Measurements from ENCODE around the gene IRX1.

The IRX1 gene

DNA sequence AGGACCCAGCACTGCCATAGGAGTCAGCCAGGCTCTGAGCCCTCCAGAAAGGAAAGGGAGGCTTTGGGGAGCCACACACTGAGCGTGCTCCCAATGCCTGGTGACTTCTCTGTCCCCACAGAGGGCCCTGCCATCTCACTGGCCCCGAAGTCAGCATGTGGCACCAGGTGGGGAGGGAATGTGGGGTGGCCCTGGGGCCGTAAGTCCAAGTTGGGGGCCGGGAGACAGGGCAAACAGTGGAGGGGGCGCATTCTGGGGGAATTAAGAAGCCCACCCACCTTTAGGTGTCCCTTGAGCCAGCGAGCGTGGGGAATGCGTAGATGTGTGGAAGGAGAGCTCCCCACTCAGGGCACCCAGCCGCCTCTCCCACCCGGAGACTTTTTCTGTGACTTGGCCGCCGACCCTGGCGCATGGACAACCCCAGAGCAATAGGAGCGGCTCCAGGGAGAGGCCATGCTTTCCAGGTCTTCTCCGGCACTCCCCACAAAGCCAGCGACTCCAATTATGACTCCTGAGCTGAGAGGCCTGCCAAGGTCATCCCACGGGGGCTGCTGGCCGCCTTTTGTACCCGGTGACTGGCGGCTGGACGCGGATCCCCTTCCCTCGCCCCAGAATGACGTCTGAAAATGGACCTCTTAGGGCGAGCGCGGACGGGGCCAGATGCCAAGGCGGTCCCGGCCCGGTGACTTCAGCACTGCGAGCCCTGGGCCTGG lies 9.8 kb downstream of the IRX1 start:
- no peaks in the 10 kb centered on the region for H3K9me2 ChIP-seq (replicated peaks; ENCODE audit: insufficient read depth, low read length)
- H3K4me2 ChIP-seq (ENCODE audit: low read depth, low read length, poor library complexity, severe bottlenecking): no peak overlapping the region
- H3K79me2 ChIP-seq (ENCODE audit: insufficient read depth, low read length): no peaks in the 10 kb centered on the region
- no peak overlapping the region for H3K4me3 ChIP-seq (ENCODE audit: insufficient read depth, low read length, poor library complexity, severe bottlenecking)
- no peaks in the 10 kb centered on the region for H3K36me3 ChIP-seq (ENCODE audit: low read length)
- H4K20me1 ChIP-seq (ENCODE audit: low read depth, low read length): no peaks in the 10 kb centered on the region
- TF ChIP-seq, protein P1, sequence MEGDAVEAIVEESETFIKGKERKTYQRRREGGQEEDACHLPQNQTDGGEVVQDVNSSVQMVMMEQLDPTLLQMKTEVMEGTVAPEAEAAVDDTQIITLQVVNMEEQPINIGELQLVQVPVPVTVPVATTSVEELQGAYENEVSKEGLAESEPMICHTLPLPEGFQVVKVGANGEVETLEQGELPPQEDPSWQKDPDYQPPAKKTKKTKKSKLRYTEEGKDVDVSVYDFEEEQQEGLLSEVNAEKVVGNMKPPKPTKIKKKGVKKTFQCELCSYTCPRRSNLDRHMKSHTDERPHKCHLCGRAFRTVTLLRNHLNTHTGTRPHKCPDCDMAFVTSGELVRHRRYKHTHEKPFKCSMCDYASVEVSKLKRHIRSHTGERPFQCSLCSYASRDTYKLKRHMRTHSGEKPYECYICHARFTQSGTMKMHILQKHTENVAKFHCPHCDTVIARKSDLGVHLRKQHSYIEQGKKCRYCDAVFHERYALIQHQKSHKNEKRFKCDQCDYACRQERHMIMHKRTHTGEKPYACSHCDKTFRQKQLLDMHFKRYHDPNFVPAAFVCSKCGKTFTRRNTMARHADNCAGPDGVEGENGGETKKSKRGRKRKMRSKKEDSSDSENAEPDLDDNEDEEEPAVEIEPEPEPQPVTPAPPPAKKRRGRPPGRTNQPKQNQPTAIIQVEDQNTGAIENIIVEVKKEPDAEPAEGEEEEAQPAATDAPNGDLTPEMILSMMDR (IDR thresholded peaks at IDR 0.05; ENCODE audit: insufficient read depth, low read length, poor library complexity, severe bottlenecking): no peak
- TF ChIP-seq EZH2phosphoT487 (conservative IDR thresholded peaks at IDR 0.05; ENCODE audit: low read length): no peak
- H3K27ac ChIP-seq (ENCODE audit: low read depth, low read length): no peak overlapping the region
- H3F3A ChIP-seq (ENCODE audit: insufficient read depth): no peaks in the 10 kb centered on the region
- no peak overlapping the region for H2AFZ ChIP-seq (ENCODE audit: low read depth, low read length, severe bottlenecking)
- H3K27me3 ChIP-seq (ENCODE audit: low read length): no peaks in the 10 kb centered on the region
- no peaks in the 10 kb centered on the region for H3K9me3 ChIP-seq (ENCODE audit: insufficient read depth, low read length)
- no peak overlapping the region for H3K9ac ChIP-seq (ENCODE audit: low read length)

DNA sequence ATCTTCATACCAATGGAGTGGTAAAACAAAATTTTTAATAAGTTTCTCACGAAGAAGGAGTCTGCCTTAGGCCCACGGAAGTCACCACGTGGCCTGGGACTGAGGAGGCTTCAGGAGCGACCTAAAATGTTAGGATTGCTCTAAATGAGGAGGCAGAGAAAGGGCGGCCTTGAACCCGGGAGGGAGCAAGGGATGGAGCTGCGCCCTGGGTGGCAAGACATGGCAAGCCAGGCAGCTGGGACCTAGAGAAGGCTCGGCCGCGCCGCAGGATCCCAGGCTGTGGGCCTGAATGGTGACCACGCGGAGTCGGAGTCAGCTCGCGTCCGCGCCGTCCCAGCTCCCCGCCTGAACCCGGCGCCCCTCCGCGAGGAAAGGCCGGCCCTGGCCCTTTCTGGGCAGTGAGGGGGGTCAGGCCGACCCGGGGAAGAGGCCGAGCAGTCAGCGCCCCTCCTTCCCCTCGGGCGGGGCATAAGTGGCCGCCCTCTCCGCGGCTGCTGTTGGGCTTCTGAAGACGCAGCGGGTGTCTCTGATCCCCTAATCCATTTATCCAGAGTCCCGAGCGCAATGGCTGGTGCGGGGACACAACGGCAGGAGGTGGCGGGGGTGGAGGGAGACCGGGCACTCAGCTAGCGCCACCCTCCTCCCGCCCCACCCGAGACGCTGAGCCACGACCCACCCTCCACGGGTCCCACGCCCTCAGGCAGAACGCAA lies 10.6 kb downstream of the IRX1 start:
- no peak overlapping the region for H3K4me3 ChIP-seq (ENCODE audit: insufficient read depth, low read length, poor library complexity, severe bottlenecking)
- H3K36me3 ChIP-seq (ENCODE audit: low read length): no peaks in the 10 kb centered on the region
- no peaks in the 10 kb centered on the region for H3K79me2 ChIP-seq (ENCODE audit: insufficient read depth, low read length)
- no peaks in the 10 kb centered on the region for H3K9me2 ChIP-seq (replicated peaks; ENCODE audit: insufficient read depth, low read length)
- TF ChIP-seq, protein P1 (IDR thresholded peaks at IDR 0.05; ENCODE audit: insufficient read depth, low read length, poor library complexity, severe bottlenecking): no peak
- TF ChIP-seq EZH2phosphoT487 (conservative IDR thresholded peaks at IDR 0.05; ENCODE audit: low read length): no peak
- no peaks in the 10 kb centered on the region for H3K9me3 ChIP-seq (ENCODE audit: insufficient read depth, low read length)
- H3K27ac ChIP-seq (ENCODE audit: low read depth, low read length): no peak overlapping the region
- no peaks in the 10 kb centered on the region for H3K27me3 ChIP-seq (ENCODE audit: low read length)
- H2AFZ ChIP-seq (ENCODE audit: low read depth, low read length, severe bottlenecking): no peak overlapping the region
- no peak overlapping the region for H3K9ac ChIP-seq (ENCODE audit: low read length)
- H3F3A ChIP-seq (ENCODE audit: insufficient read depth): no peaks in the 10 kb centered on the region
- no peak overlapping the region for H3K4me2 ChIP-seq (ENCODE audit: low read depth, low read length, poor library complexity, severe bottlenecking)
- no peaks in the 10 kb centered on the region for H4K20me1 ChIP-seq (ENCODE audit: low read depth, low read length)

DNA sequence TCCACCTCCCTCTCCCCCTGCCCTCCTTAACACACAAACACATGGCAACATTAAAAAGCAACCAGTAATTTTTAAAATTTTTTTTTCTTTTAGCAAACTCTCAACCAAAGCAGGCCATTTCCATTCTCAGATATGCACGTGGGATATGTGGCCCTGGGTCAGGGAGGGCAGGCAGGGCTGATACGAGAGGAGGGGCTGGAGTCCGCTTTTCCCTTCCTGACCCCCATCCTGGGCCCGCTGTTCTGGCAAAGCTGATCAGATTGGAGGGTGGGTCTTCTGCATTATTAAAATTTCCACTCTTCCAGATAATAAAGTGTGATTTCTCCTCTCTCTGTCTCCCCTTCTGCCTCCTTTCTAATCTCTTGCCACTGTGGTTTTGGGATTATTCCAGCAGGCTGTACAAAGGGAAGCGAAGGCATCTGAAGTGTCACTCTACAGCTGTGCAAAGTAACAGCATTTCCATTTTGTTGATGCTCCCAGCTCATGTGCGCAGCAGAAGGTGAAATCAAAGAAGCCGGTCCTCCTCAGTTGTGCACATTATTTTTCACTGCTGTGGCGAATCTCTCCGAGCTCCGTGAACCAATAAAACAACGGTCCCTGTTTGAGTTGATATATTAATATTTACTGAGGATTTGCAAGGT lies 12.0 kb downstream of the IRX1 start:
- H2AFZ ChIP-seq (ENCODE audit: low read depth, low read length, severe bottlenecking): no peak overlapping the region
- TF ChIP-seq EZH2phosphoT487 (conservative IDR thresholded peaks at IDR 0.05; ENCODE audit: low read length): no peak
- TF ChIP-seq, protein P1 (IDR thresholded peaks at IDR 0.05; ENCODE audit: insufficient read depth, low read length, poor library complexity, severe bottlenecking): no peak
- H3K4me3 ChIP-seq (ENCODE audit: insufficient read depth, low read length, poor library complexity, severe bottlenecking): no peak overlapping the region
- H3K36me3 ChIP-seq (ENCODE audit: low read length): no peaks in the 10 kb centered on the region
- no peaks in the 10 kb centered on the region for H3K27me3 ChIP-seq (ENCODE audit: low read length)
- no peak overlapping the region for H3K4me2 ChIP-seq (ENCODE audit: low read depth, low read length, poor library complexity, severe bottlenecking)
- no peaks in the 10 kb centered on the region for H3F3A ChIP-seq (ENCODE audit: insufficient read depth)
- no peaks in the 10 kb centered on the region for H3K9me2 ChIP-seq (replicated peaks; ENCODE audit: insufficient read depth, low read length)
- no peak overlapping the region for H3K9ac ChIP-seq (ENCODE audit: low read length)
- H4K20me1 ChIP-seq (ENCODE audit: low read depth, low read length): no peaks in the 10 kb centered on the region
- no peaks in the 10 kb centered on the region for H3K9me3 ChIP-seq (ENCODE audit: insufficient read depth, low read length)
- H3K27ac ChIP-seq (ENCODE audit: low read depth, low read length): no peak overlapping the region
- H3K79me2 ChIP-seq (ENCODE audit: insufficient read depth, low read length): no peaks in the 10 kb centered on the region
